ENCODE data around the gene SLC26A8. TPM values are rescaled to one million over a fixed set of nuclear protein-coding genes. Genes with fewer than 3 reads are reported as not detected.

SLC26A8 gene
- total and polyA plus RNA-seq, 9 donors, result 0.08 to 0.38 (median 0.16) TPM; not detected in 4

DNA sequence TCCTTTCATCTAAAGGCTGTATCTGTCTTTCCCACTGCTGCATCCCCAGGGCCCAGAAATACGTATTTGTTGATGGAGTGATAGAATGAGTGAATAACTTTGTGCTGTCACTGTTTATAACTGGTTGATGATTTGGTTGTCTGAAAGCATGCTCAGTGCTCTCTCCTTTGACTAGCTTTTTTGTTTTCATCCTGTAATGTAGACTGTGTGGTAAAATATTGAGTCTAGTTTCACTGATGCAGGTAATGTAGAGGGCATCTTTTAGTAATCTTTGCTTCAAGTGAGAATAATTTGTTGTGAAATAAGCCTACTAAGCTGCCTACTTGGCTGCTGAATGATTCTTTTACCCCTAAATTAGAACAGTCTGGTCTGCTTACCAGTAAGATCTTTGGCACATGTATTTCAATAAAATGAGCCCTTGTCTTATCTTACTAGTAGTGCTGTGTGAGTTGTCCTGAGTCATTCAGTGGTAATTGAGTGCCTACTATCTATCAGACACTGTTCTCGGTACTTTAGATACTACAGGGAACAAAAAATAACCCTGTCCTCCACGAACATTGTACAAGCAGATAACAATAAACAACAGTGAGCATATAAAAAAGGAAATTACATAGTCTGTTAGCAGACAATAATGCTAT lies 43.1 kb upstream of the SLC26A8 start:
- no peaks in the 10 kb centered on the region for H3K4me1 ChIP-seq (ENCODE audit: control insufficient read depth, insufficient read depth, low read length)
- H3K36me3 ChIP-seq (ENCODE audit: control insufficient read depth, insufficient read depth, low read length), result no peaks in the 10 kb centered on the region
- no peak for DNase-seq
- no peaks in the 10 kb centered on the region for H3K27me3 ChIP-seq (ENCODE audit: control insufficient read depth, insufficient read depth, low read length)
- no peak overlapping the region for H3K27ac ChIP-seq (ENCODE audit: low read length)
- H3K9me3 ChIP-seq (replicated peaks; ENCODE audit: control insufficient read depth, low read depth, low read length), result no peaks in the 10 kb centered on the region
- no CpG with 5 or more reads among the region's 3 CpGs for WGBS (ENCODE audit: insufficient coverage)
- no peak overlapping the region for H3K4me3 ChIP-seq (ENCODE audit: low read length)

DNA sequence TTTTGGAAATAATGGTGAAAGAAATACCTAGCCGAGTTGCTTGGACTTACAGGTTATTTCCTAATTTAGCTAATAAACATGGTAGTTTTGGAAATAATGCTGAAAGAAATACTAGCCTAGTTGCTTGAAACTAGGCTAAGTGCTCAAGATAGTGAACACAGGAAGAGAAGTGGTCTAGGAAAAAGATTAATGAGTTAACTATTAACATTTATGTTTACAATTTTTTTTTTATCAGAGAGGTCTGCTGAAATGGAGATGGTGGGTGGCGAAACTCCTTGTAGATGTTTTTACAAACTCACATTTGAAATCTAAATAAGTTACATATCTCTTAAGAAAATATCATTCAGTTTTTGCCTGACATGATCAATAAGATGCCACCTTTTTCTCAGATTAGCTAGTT lies 42.4 kb upstream of the SLC26A8 start:
- Histone ChIP-seq H3K9me3 (replicated peaks; ENCODE audit: control insufficient read depth, low read depth, low read length) (no peaks in the 10 kb centered on the region), H3K4me3 (ENCODE audit: low read length) (no peak overlapping the region), H3K27ac (ENCODE audit: low read length) (no peak overlapping the region), H3K4me1 (ENCODE audit: control insufficient read depth, insufficient read depth, low read length) (no peaks in the 10 kb centered on the region), H3K36me3 (ENCODE audit: control insufficient read depth, insufficient read depth, low read length) (no peaks in the 10 kb centered on the region), H3K27me3 (ENCODE audit: control insufficient read depth, insufficient read depth, low read length) (no peaks in the 10 kb centered on the region)
- DNase-seq, result no peak
- no CpG with 5 or more reads among the region's 2 CpGs for WGBS (ENCODE audit: insufficient coverage)

DNA sequence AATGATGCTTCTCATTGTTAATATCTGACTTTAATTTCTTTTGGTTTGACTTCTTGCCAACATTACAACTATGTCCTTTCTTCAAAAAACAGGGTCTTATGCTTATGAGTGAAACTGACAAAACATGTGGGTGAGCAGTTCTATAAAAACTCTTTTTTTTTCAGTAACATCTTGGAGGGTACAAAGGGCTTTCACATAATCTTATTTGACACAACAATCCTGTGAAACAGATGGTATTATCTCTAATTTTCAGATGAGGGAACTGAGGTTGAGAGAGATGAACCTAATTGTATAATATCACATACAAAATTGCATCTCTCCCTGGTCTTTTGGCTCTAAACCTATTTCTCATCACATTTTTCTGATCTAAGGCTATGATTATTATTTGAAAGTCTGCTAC lies 41.5 kb upstream of the SLC26A8 start:
- H3K36me3 ChIP-seq (ENCODE audit: control insufficient read depth, insufficient read depth, low read length), result no peaks in the 10 kb centered on the region
- DNase-seq, result no peak
- H3K4me3 ChIP-seq (ENCODE audit: low read length), result no peak overlapping the region
- H3K9me3 ChIP-seq (replicated peaks; ENCODE audit: control insufficient read depth, low read depth, low read length), result no peaks in the 10 kb centered on the region
- no peak overlapping the region for H3K27ac ChIP-seq (ENCODE audit: low read length)
- H3K27me3 ChIP-seq (ENCODE audit: control insufficient read depth, insufficient read depth, low read length), result no peaks in the 10 kb centered on the region
- H3K4me1 ChIP-seq (ENCODE audit: control insufficient read depth, insufficient read depth, low read length), result no peaks in the 10 kb centered on the region

- DNase-seq, result no peak
- H3K27me3 ChIP-seq (ENCODE audit: control insufficient read depth, insufficient read depth, low read length), result no peaks in the 10 kb centered on the region
- H3K9me3 ChIP-seq (replicated peaks; ENCODE audit: control insufficient read depth, low read depth, low read length), result no peaks in the 10 kb centered on the region
- H3K4me1 ChIP-seq (ENCODE audit: control insufficient read depth, insufficient read depth, low read length), result no peaks in the 10 kb centered on the region
- H3K4me3 ChIP-seq (ENCODE audit: low read length), result no peak overlapping the region
- no peak overlapping the region for H3K27ac ChIP-seq (ENCODE audit: low read length)
- WGBS (ENCODE audit: insufficient coverage), result 90% methylated on average over 1 of the region's 3 CpGs
- peaks cover 3% of the 10 kb centered on the region for H3K36me3 ChIP-seq (ENCODE audit: control insufficient read depth, insufficient read depth, low read length)
Observed at GRCh38 chr6:36064770-36065396, 40.4 kb upstream of the SLC26A8 start.

GRCh38 chr6:36063318-36064060 lies 39.0 kb upstream of the SLC26A8 start:
- Histone ChIP-seq H3K36me3 (ENCODE audit: control insufficient read depth, insufficient read depth, low read length) (peaks cover 8% of the 10 kb centered on the region), H3K4me3 (ENCODE audit: low read length) (no peak overlapping the region), H3K9me3 (replicated peaks; ENCODE audit: control insufficient read depth, low read depth, low read length) (no peaks in the 10 kb centered on the region), H3K4me1 (ENCODE audit: control insufficient read depth, insufficient read depth, low read length) (no peaks in the 10 kb centered on the region), H3K27me3 (ENCODE audit: control insufficient read depth, insufficient read depth, low read length) (no peaks in the 10 kb centered on the region), H3K27ac (ENCODE audit: low read length) (no peak overlapping the region)
- 100% methylated on average over 3 of the region's 4 CpGs for WGBS (ENCODE audit: insufficient coverage)
- DNase-seq, result no peak

GRCh38 chr6:36062247-36062646 lies 37.8 kb upstream of the SLC26A8 start:
- no peaks in the 10 kb centered on the region for H3K4me1 ChIP-seq (ENCODE audit: control insufficient read depth, insufficient read depth, low read length)
- no peak overlapping the region for H3K27ac ChIP-seq (ENCODE audit: low read length)
- H3K27me3 ChIP-seq (ENCODE audit: control insufficient read depth, insufficient read depth, low read length), result no peaks in the 10 kb centered on the region
- no peak overlapping the region for H3K4me3 ChIP-seq (ENCODE audit: low read length)
- H3K36me3 ChIP-seq (ENCODE audit: control insufficient read depth, insufficient read depth, low read length), result peaks cover 8% of the 10 kb centered on the region
- no peak for DNase-seq
- whole genome bisulfite sequencing (ENCODE audit: insufficient coverage), result no CpG with 5 or more reads among the region's 2 CpGs
- H3K9me3 ChIP-seq (replicated peaks; ENCODE audit: control insufficient read depth, low read depth, low read length), result no peaks in the 10 kb centered on the region

- Histone ChIP-seq H3K4me1 (ENCODE audit: control insufficient read depth, insufficient read depth, low read length) (no peaks in the 10 kb centered on the region), H3K36me3 (ENCODE audit: control insufficient read depth, insufficient read depth, low read length) (peaks cover 8% of the 10 kb centered on the region), H3K27ac (ENCODE audit: low read length) (no peak overlapping the region), H3K27me3 (ENCODE audit: control insufficient read depth, insufficient read depth, low read length) (no peaks in the 10 kb centered on the region), H3K9me3 (replicated peaks; ENCODE audit: control insufficient read depth, low read depth, low read length) (no peaks in the 10 kb centered on the region), H3K4me3 (ENCODE audit: low read length) (no peak overlapping the region)
- WGBS (ENCODE audit: insufficient coverage), result no CpG with 5 or more reads among the region's 2 CpGs
- DNase-seq, result no peak
Observed at GRCh38 chr6:36061236-36061635, 36.8 kb upstream of the SLC26A8 start.

GRCh38 chr6:36056178-36056577 lies 31.7 kb upstream of the SLC26A8 start:
- no CpG with 5 or more reads among the region's 1 CpG for WGBS (ENCODE audit: insufficient coverage)
- no peak for DNase-seq
- H3K36me3 ChIP-seq (ENCODE audit: control insufficient read depth, insufficient read depth, low read length), result peaks cover 8% of the 10 kb centered on the region
- H3K9me3 ChIP-seq (replicated peaks; ENCODE audit: control insufficient read depth, low read depth, low read length), result no peaks in the 10 kb centered on the region
- H3K27ac ChIP-seq (ENCODE audit: low read length), result no peak overlapping the region
- H3K4me3 ChIP-seq (ENCODE audit: low read length), result no peak overlapping the region
- no peaks in the 10 kb centered on the region for H3K27me3 ChIP-seq (ENCODE audit: control insufficient read depth, insufficient read depth, low read length)
- peaks cover 4% of the 10 kb centered on the region for H3K4me1 ChIP-seq (ENCODE audit: control insufficient read depth, insufficient read depth, low read length)

- Histone ChIP-seq H3K4me3 (ENCODE audit: low read length) (no peak overlapping the region), H3K27me3 (ENCODE audit: control insufficient read depth, insufficient read depth, low read length) (no peaks in the 10 kb centered on the region), H3K27ac (ENCODE audit: low read length) (no peak overlapping the region), H3K4me1 (ENCODE audit: control insufficient read depth, insufficient read depth, low read length) (peaks cover 4% of the 10 kb centered on the region), H3K9me3 (replicated peaks; ENCODE audit: control insufficient read depth, low read depth, low read length) (no peaks in the 10 kb centered on the region), H3K36me3 (ENCODE audit: control insufficient read depth, insufficient read depth, low read length) (peaks cover 6% of the 10 kb centered on the region)
- DNase-seq, result no peak
- 43% methylated on average over 1 of the region's 2 CpGs for whole genome bisulfite sequencing (ENCODE audit: insufficient coverage)
Observed at GRCh38 chr6:36054956-36055355, 30.5 kb upstream of the SLC26A8 start.

- no CpG with 5 or more reads among the region's 2 CpGs for WGBS (ENCODE audit: insufficient coverage)
- Histone ChIP-seq H3K9me3 (replicated peaks; ENCODE audit: control insufficient read depth, low read depth, low read length) (no peaks in the 10 kb centered on the region), H3K27ac (ENCODE audit: low read length) (no peak overlapping the region), H3K36me3 (ENCODE audit: control insufficient read depth, insufficient read depth, low read length) (peaks cover under 1% of the 10 kb centered on the region), H3K4me3 (ENCODE audit: low read length) (no peak overlapping the region), H3K4me1 (ENCODE audit: control insufficient read depth, insufficient read depth, low read length) (peaks cover 4% of the 10 kb centered on the region), H3K27me3 (ENCODE audit: control insufficient read depth, insufficient read depth, low read length) (no peaks in the 10 kb centered on the region)
- DNase-seq, result no peak
Observed at GRCh38 chr6:36054415-36054814, 30.0 kb upstream of the SLC26A8 start.

Data from muscle of leg (tissue), 11 donors.